Amniotic stem cell (primary cell): ENCODE results near the gene TFPT.

ENCODE experiments used
- DNase-seq: peaks from one replicate; lab custom pipeline; 2025; lab: John Stamatoyannopoulos, UW

Gene TFPT, protein sequence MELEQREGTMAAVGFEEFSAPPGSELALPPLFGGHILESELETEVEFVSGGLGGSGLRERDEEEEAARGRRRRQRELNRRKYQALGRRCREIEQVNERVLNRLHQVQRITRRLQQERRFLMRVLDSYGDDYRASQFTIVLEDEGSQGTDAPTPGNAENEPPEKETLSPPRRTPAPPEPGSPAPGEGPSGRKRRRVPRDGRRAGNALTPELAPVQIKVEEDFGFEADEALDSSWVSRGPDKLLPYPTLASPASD

GRCh38 chr19:54115109-54116063 lies at the start of gene TFPT, which contains the start of gene PRPF31:
TFPT (minus strand) TSS chr19:54115657; CDS start chr19:54115269, 388 bp downstream.
PRPF31 (plus strand) TSS chr19:54115754; CDS start chr19:54118279, 2,525 bp downstream.
- peak; percentile 99 for DNase-seq

DNA sequence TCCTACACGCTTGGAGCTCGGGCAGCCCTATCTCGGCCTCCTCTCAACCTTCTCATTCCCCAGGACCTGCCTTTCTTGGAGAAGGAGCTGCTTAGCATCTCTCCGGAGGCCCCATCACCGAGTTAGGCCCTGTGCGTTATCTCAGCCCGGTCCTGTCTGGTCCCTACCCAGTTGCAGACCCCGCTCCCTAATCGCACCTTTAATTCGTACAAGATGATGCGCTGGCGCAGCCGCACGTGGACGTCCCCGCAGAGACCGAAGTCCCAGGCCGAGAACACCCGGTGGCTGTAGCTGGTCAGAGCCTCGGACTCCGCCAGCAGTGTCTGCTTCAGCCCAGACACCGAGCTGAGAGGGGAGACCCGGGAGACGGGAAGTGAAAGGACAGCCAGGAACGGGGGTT lies 49.8 kb upstream of the TFPT start:
- DNase-seq: no peak

DNA sequence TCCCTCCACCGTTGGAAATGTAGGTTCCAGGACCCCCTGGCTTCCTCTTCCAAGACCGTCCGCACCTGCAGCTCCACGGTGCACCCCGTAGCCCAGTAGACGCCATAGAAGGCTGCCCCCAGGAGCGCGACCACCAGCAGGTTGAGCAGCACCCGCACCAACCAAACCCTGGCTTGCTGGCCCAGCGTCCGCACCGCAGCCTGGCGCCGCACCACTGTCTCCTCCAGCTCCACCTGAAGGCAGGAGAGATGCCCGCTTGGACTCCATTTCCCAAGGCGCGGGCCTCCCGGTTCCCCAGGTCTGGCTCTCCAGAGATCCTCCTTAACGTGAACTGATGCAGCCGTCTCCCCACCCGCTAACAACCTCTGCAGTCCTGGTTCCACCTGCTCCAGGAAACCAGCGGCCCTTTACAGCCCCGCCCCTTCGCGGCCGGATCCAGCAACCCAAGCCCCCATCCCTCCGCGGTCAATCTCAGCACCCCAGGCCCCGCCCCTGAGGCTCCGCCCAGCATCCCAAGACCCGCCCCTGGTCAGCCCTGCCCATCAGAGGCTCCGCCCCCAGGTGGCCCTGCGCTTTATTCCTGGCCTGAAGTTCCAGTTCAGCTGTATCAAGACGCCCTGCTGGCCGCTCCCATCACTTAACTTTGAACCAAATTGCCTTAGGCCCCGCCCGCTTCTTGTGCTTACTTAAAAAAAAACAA lies 49.1 kb upstream of the TFPT start:
- no peak for DNase-seq

DNA sequence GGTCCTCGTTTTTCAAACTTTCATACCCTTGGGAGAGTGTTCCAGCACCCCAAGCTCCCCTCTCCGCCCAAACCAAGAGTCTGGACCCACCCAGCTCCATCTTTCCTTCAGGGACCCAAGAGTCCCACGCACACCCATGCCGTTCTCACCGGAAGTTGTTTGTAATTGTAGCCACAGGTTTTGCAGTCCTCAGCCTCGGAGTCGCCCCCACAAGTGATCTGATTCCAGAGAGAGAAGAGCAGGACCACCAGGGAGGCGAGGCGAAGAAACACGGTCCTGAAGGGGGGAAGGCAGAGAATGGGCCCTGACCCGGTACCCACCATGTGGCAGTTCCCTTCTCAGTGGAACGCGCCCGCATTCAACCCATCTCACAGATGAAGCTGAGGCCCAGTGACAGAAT lies 47.4 kb upstream of the TFPT start:
- no peak for DNase-seq

DNA sequence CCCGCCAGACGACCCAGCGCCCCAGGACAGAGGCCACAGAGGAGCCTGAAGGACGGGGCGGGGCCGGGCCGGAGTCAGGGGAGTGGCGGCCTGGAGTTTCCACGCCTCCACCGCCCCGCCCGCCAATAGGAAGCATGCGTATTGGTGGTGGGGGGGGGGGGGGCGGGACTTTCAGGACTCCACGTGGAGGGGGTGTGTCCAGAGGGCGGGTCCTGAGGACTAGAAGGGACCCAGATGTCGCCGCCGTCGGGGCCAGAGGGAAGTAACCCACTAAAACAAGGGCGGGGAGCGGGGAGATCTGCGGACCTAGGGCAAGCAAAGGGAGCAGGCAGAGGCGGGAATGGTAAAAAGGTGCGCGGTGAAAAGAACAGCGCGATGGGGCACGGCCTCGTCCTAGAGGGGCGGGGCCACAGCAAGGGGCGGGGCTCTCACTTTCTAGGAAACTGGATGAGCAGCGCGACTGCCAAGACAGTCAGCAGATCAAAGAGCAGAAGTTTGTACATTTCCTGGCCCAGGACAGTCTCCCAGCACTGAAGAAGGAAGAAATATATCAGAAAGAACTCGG lies 46.9 kb upstream of the TFPT start:
- no peak for DNase-seq

DNA sequence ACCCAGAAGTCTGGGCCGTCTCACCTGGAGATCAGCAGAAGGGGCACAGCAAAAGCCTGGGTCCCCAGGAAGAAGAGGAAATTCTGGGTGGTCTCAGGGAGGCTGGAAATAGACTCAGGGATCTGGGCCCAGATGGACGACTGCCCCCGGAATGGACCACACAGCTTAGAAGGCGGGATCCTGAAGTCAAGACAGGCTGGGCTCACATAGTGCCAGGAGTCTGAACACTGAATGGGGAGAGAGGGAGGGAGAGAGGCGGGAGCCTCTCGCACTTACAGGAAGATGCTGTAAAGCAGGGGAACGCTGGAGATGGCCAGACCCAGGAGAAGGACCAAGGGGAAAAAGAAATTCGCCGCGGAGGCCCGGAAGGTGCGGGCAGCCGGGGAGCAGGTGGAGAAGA lies 45.4 kb upstream of the TFPT start:
- DNase-seq: no peak

GRCh38 chr19:54160182-54160811 lies 44.8 kb upstream of the TFPT start:
- no peak for DNase-seq

- DNase-seq: peak; percentile 100
These were observed 44.1 kb upstream of the TFPT start, which contains the start of gene LENG1 for GRCh38 chr19:54159352-54160181. LENG1 (minus strand) TSS chr19:54159721; CDS start chr19:54159695, 26 bp downstream.

DNA sequence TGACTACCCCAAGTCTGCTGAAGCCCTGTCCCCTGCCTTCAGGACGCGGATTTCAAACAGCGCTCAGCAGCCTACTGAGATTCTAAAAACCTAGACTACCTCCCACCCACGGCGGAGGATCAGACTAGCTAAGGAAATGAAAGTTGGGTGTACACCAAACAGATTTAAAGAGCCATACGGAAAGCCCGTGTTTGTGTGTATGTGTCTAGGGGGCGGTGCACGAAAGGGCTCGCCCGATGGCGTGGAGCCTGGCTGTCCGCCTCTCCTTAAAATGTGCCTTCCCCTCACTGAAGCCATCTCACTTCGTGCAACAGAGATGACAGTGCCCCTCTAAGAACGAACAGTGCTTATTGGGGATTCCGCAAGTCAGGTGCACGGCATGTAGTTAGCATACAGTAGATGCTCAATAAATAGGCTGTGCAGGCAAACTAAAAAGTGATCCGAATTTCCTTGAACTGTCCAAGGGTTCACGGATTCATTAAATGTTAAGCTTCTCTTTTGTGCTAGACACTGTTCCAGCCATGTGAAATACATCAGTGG lies 43.4 kb upstream of the TFPT start:
- DNase-seq: no peak

DNA sequence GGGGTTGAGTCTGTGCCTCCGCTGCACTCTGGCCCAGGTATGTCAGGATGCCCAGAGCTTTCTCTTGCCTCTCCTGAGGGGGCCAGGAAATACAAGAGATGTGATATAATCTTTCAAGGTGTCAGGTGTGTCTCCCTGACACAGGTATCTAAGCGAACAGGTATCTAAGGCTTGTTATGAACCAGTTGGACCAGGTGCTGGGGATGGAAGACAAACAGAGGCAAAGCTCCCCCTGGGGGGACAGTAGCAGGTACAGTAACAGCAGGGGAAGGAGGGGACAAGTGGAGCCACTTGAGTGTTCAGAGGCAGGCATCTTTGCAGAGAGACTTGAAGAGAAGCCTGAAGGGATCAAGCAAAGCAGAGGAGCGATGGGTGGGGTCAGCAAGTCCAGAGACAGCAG lies 41.5 kb upstream of the TFPT start:
- no peak for DNase-seq

GRCh38 chr19:54156490-54156889 lies 41.0 kb upstream of the TFPT start:
- DNase-seq: no peak

DNA sequence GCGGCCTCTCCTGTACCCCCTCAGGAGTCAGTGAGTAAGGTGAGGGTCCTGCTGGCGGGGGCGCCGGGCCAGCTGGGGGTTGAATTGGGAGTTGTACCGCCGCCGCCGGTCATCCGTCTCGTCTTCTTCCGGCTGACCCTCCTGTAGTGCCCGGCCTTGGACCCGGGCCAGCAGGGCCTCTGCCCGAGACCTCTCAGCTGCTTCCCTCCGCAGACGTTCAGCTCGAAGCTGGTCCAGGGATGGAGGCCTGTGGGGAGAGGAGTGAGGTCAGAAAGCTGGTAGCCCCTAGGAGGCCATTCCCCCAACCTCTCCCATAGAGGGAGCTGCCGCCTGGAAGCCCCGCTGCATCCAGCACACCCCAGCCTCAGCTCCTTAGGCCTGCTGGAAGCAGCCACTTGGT lies 40.2 kb upstream of the TFPT start:
- no peak for DNase-seq

GRCh38 chr19:54154603-54155345 lies 39.3 kb upstream of the TFPT start:
- no peak for DNase-seq

GRCh38 chr19:54153731-54154326 lies 38.4 kb upstream of the TFPT start:
- DNase-seq: no peak

- no peak for DNase-seq
These were observed 37.5 kb upstream of the TFPT start for GRCh38 chr19:54152878-54153524.

GRCh38 chr19:54152267-54152666 lies 36.8 kb upstream of the TFPT start:
- no peak for DNase-seq

DNA sequence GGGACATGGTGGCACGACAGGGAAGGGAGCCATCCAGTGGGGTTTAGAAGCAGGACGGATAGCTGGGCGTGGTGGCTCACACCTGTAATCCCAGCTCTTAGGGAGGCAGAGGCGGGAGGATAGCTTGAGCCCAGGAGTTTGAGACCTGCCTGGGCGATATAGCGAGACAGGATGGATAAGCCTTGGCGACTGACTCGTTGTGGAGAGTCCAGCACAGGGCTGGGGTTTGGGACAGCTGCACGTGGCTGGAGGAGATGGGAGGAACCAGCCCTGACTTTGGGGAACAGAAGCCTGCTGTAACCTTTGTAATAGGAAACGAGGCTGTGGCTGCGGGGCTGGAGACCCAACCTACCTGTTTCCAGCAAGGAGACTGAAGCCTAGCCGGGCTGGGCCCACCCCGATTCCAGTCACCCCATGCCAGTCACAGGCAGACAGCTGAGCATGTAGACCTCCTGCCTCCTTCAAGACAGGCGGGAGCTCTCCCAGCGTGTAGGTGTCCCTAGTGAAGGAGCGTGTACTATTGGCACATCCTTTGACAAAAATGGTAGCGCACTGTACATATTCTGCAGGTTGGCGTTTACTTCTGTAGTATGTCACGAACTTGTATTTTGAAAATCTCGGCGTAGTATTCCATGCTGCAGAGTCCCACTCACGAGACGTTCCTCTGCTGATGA lies 36.0 kb upstream of the TFPT start:
- no peak for DNase-seq
